OCI-LY7 (cell line): ENCODE results near the gene ARIH2. TPM values are rescaled to one million over a fixed set of nuclear protein-coding genes. Genes with fewer than 3 reads are reported as not detected.

Experiments
- BruUV-seq: library from RNA; stranded (reverse); fragments of 400-500 nt; replicated peaks from 2 replicates; lab custom pipeline; 2021; lab: Mats Ljungman, UMichigan
- CTCF ChIA-PET: fragments of 300-600 bp; sonication (Branson Sonifier 250); formaldehyde crosslinking; loops from one replicate; lab custom pipeline; 2022; ENCODE audit warnings: antibody characterized with exemption; ENCODE audit not compliant: unreplicated experiment; lab: Charles Lee
- POLR2A ChIA-PET: fragments of 300-600 bp; sonication (Branson Sonifier 250); formaldehyde crosslinking; loops from one replicate; lab custom pipeline; 2022; ENCODE audit warnings: antibody characterized with exemption; lab: Charles Lee
- DNase-seq: peaks from one replicate; pipeline ENCODE4 v3.0.0-alpha.2; 2015; ENCODE audit warnings: low spot score
- H2AFZ ChIP-seq: fragments of 200-600 bp; sonication (generic), shearing (Covaris generic); 2 replicates; pipeline ENCODE4 v1.6.1; 2014; ENCODE audit warnings: mild to moderate bottlenecking, antibody characterized with exemption, low read length, moderate library complexity
- H3K27ac ChIP-seq: fragments of 200-600 bp; sonication (generic); 2 replicates; pipeline ENCODE4 v1.5.1; 2014; ENCODE audit warnings: mixed run types, low read depth, mild to moderate bottlenecking, moderate library complexity, low read length, inconsistent platforms; ENCODE audit not compliant: poor library complexity, severe bottlenecking
- H3K36me3 ChIP-seq: fragments of 200-600 bp; sonication (generic); 2 replicates; pipeline ENCODE4 v1.6.1; 2014; ENCODE audit warnings: mild to moderate bottlenecking, antibody characterized with exemption, low read length, moderate library complexity, mixed read lengths; ENCODE audit not compliant: insufficient read depth
- H3K4me1 ChIP-seq: fragments of 200-600 bp; sonication (generic); 2 replicates; pipeline ENCODE4 v1.5.1; 2014; ENCODE audit warnings: mild to moderate bottlenecking, low read length; ENCODE audit not compliant: insufficient read depth, poor library complexity, severe bottlenecking
- H3K4me2 ChIP-seq: fragments of 200-600 bp; sonication (generic); 2 replicates; pipeline ENCODE4 v1.6.1; 2014; ENCODE audit warnings: mild to moderate bottlenecking, low read length
- H3K4me3 ChIP-seq: fragments of 200-600 bp; sonication (generic); 2 replicates; pipeline ENCODE4 v1.5.1; 2014; ENCODE audit warnings: mild to moderate bottlenecking, low read depth, low read length; ENCODE audit not compliant: poor library complexity, severe bottlenecking
- H3K79me2 ChIP-seq: fragments of 200-600 bp; sonication (generic); 2 replicates; pipeline ENCODE4 v1.6.1; 2016; ENCODE audit warnings: low read depth, mild to moderate bottlenecking, low read length, moderate library complexity, mixed read lengths; ENCODE audit not compliant: insufficient read depth
- H3K9me2 ChIP-seq: fragments of 200-600 bp; sonication (generic); 2 replicates; pipeline ENCODE4 v1.6.1; 2016; ENCODE audit warnings: mild to moderate bottlenecking, low read length, mixed read lengths; ENCODE audit not compliant: insufficient read depth
- H3K9me3 ChIP-seq: fragments of 200-600 bp; sonication (generic); 2 replicates; pipeline ENCODE4 v1.6.1; 2014; ENCODE audit warnings: mild to moderate bottlenecking, mixed run types, low read length, mixed read lengths
- H4K20me1 ChIP-seq: fragments of 200-600 bp; sonication (generic); 2 replicates; pipeline ENCODE4 v1.6.1; 2014; ENCODE audit warnings: mild to moderate bottlenecking, antibody characterized with exemption, low read length, moderate library complexity, mixed read lengths; ENCODE audit not compliant: insufficient read depth
- EZH2phosphoT487 ChIP-seq: fragments of 200-600 bp; sonication (generic); IDR thresholded peaks from 2 replicates; pipeline ENCODE4 v1.6.1; 2018; ENCODE audit warnings: low read depth, borderline replicate concordance, mild to moderate bottlenecking, mixed run types, antibody characterized with exemption, low read length, moderate library complexity, mixed read lengths
- intact Hi-C: fragments of 100-400 bp; cut with micrococcal nuclease; formaldehyde crosslinking; loops from one replicate; pipeline ENCODE4 v1.10.0; 2022; ENCODE audit not compliant: unreplicated experiment
- total RNA-seq, 2 experiments: library from RNA; depleted of rRNA in 1 of 2; stranded (reverse); fragments of >200 nt in 1 of 2; shearing (Covaris generic) in 1 of 2; gene quantifications; 2 replicates each; pipeline ENCODE4 v1.2.3, GENCODE V29; 2014 to 2022
- TF ChIP-seq, protein P1 (sequence below): fragments of 200-600 bp; sonication (generic); conservative IDR thresholded peaks from 2 replicates; pipeline ENCODE4 v1.5.1; 2014; ENCODE audit warnings: mild to moderate bottlenecking, antibody characterized with exemption, low read length, moderate library complexity, mixed read lengths

Gene ARIH2
- total RNA-seq, 2 experiments from 2014 or later: 124 to 131 TPM

DNA sequence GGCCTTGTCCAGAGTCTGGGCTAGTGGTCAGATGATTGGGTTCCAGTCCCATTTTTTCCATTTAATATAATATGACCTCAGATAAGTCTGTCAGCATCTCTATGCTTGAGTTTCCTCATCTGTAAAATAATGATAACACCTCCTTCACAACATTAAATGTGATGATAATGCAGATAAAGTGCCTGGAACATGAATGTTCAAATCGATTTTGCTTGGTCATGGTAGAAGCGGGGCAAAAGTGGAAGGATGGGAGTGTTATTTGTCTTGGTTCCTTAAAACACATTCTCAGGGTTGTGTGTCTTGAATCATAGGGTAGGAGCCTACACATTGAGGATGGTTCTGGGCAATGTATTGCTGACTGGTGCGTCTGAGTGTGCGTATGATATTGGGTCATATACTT lies 16.9 kb downstream of the ARIH2 start:
- POLR2A ChIA-PET: no interaction called here
- H3K79me2 ChIP-seq: peaks cover 73% of the 10 kb centered on the region
- CTCF ChIA-PET: no interaction called here
- intact Hi-C loops: no loop called here
- DNase-seq: no peak
- BruUV-seq: TSS peak; percentile 21
- no peaks in the 10 kb centered on the region for H3K9me3 ChIP-seq
- no peak overlapping the region for H3K4me3 ChIP-seq
- no peak overlapping the region for H2AFZ ChIP-seq
- no peak overlapping the region for H3K27ac ChIP-seq
- no peak overlapping the region for H3K4me2 ChIP-seq
- H3K36me3 ChIP-seq: peaks cover 78% of the 10 kb centered on the region
- TF ChIP-seq, protein P1, sequence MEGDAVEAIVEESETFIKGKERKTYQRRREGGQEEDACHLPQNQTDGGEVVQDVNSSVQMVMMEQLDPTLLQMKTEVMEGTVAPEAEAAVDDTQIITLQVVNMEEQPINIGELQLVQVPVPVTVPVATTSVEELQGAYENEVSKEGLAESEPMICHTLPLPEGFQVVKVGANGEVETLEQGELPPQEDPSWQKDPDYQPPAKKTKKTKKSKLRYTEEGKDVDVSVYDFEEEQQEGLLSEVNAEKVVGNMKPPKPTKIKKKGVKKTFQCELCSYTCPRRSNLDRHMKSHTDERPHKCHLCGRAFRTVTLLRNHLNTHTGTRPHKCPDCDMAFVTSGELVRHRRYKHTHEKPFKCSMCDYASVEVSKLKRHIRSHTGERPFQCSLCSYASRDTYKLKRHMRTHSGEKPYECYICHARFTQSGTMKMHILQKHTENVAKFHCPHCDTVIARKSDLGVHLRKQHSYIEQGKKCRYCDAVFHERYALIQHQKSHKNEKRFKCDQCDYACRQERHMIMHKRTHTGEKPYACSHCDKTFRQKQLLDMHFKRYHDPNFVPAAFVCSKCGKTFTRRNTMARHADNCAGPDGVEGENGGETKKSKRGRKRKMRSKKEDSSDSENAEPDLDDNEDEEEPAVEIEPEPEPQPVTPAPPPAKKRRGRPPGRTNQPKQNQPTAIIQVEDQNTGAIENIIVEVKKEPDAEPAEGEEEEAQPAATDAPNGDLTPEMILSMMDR: no peak
- no peak for TF ChIP-seq EZH2phosphoT487
- no peaks in the 10 kb centered on the region for H3K4me1 ChIP-seq
- H3K9me2 ChIP-seq: no peaks in the 10 kb centered on the region
- peaks cover 5% of the 10 kb centered on the region; the same call in 1 of the 2 replicates for H4K20me1 ChIP-seq

DNA sequence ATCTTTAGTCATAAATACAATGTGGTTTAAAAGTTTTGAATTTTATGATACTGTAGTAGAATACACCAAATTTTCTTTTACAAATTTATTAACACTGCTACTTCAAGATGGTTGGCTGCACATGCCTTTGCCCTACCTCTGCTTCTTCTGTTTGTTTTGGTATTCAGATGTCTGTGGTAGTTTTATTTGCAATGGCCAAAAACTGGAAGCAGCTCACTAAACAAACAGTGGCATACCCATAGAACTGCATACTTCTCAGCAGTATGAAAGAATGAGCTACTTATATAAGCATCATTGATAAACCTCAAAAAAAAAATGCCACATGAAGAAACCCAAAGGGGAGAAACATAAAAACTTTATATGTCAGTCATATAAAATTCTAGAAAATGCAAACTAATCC lies 19.5 kb downstream of the ARIH2 start:
- Histone ChIP-seq H4K20me1 (peaks cover 5% of the 10 kb centered on the region; the same call in 1 of the 2 replicates), H3K27ac (no peak overlapping the region), H3K9me2 (no peaks in the 10 kb centered on the region), H2AFZ (no peak overlapping the region), H3K4me2 (no peak overlapping the region), H3K4me1 (no peaks in the 10 kb centered on the region), H3K36me3 (peaks cover 58% of the 10 kb centered on the region), H3K4me3 (no peak overlapping the region), H3K9me3 (no peaks in the 10 kb centered on the region), H3K79me2 (peaks cover 50% of the 10 kb centered on the region)
- no TSS peak for BruUV-seq
- DNase-seq: no peak
- POLR2A ChIA-PET: interaction anchor here (0.7 kb wide), 1 partner anchor 19 kb away, joined by 3 read pairs; no protein-coding TSS in a partner anchor
- CTCF ChIA-PET: no interaction called here
- intact Hi-C loops: no loop called here
- TF ChIP-seq, protein P1: no peak
- TF ChIP-seq EZH2phosphoT487: no peak

DNA sequence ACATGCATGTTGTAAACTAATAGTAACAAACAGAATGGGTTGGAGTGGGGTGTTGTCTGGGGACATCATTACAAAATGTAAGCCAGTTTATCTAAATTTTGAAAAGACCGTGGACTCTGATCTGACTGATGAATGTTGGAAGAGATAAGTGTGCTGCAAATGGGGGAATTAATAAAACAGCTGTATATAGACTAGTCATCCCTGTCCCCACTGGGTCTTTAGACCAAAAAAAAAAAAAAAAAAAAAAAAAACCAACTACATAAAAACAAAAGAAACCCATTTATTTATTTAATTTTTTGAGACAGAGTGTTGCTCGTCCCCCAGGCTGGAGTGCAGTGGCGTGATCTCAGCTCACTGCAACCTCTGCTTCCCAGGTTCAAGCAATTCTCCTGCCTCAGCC lies 20.0 kb downstream of the ARIH2 start:
- H3K36me3 ChIP-seq: peaks cover 58% of the 10 kb centered on the region
- H4K20me1 ChIP-seq: peaks cover 5% of the 10 kb centered on the region; the same call in 1 of the 2 replicates
- no peak for TF ChIP-seq EZH2phosphoT487
- TF ChIP-seq, protein P1: no peak
- DNase-seq: no peak
- intact Hi-C loops: no loop called here
- H3K4me3 ChIP-seq: no peak overlapping the region
- no peak overlapping the region for H3K4me2 ChIP-seq
- peaks cover 51% of the 10 kb centered on the region for H3K79me2 ChIP-seq
- no peaks in the 10 kb centered on the region for H3K4me1 ChIP-seq
- H2AFZ ChIP-seq: no peak overlapping the region
- H3K27ac ChIP-seq: no peak overlapping the region
- no peaks in the 10 kb centered on the region for H3K9me2 ChIP-seq
- ChIA-PET CTCF (no interaction called here), POLR2A (interaction anchor here (0.7 to 1.1 kb wide), 2 partner anchors 8 to 20 kb away, joined by 3 read pairs; no protein-coding TSS in a partner anchor)
- no TSS peak for BruUV-seq
- no peaks in the 10 kb centered on the region for H3K9me3 ChIP-seq
